ENCODE measurements around the gene CRACDL.

Gene CRACDL

GRCh38 chr2:98935777-98936352 is at the start of gene CRACDL:
Gene CRACDL, minus strand, starts transcription at chr2:98936225. Its CDS starts 89,425 bp downstream, at chr2:98846800.
- DNase-seq = no peak

GRCh38 chr2:98975611-98976010 is 39.6 kb upstream of the CRACDL start:
- DNase-seq = no peak

- DNase-seq = no peak
Observed at GRCh38 chr2:98972582-98973167, 36.6 kb upstream of the CRACDL start.

- peak; percentile 9 for DNase-seq
Observed at GRCh38 chr2:98959810-98960507, 23.9 kb upstream of the CRACDL start.

GRCh38 chr2:98952966-98953365 is 16.9 kb upstream of the CRACDL start:
- no peak for DNase-seq

- DNase-seq = no peak
Observed at GRCh38 chr2:98948956-98949739, 13.1 kb upstream of the CRACDL start.

- DNase-seq = no peak
Observed at GRCh38 chr2:98947554-98947953, 11.5 kb upstream of the CRACDL start.

- no peak for DNase-seq
Observed at GRCh38 chr2:98946855-98947254, 10.8 kb upstream of the CRACDL start.

- no peak for DNase-seq
Observed at GRCh38 chr2:98944775-98945174, 8.8 kb upstream of the CRACDL start.

GRCh38 chr2:98940102-98940501 is 4.1 kb upstream of the CRACDL start:
- no peak for DNase-seq

- no peak for DNase-seq
Observed at GRCh38 chr2:98937906-98938305, 1.9 kb upstream of the CRACDL start.

- no peak for DNase-seq
Observed at GRCh38 chr2:98936353-98937351, 627 bp upstream of the CRACDL start.

- no peak for DNase-seq
Observed at GRCh38 chr2:98935111-98935770, 784 bp downstream of the CRACDL start.

- no peak for DNase-seq
Observed at GRCh38 chr2:98932778-98933343, 3.2 kb downstream of the CRACDL start.

- DNase-seq = no peak
Observed at GRCh38 chr2:98932164-98932563, 3.9 kb downstream of the CRACDL start.

- DNase-seq = no peak
Observed at GRCh38 chr2:98931596-98931995, 4.4 kb downstream of the CRACDL start.

- no peak for DNase-seq
Observed at GRCh38 chr2:98929920-98930319, 6.1 kb downstream of the CRACDL start.

- no peak for DNase-seq
Observed at GRCh38 chr2:98928242-98928641, 7.8 kb downstream of the CRACDL start.

GRCh38 chr2:98927027-98927426 is 9.0 kb downstream of the CRACDL start:
- DNase-seq = no peak

GRCh38 chr2:98926601-98927000 is 9.4 kb downstream of the CRACDL start:
- DNase-seq = no peak

- DNase-seq = no peak
Observed at GRCh38 chr2:98924910-98925309, 11.1 kb downstream of the CRACDL start.
